GM19043 (cell line): ENCODE results near the gene MTAP.
A peak's percentile ranks its signal among the peaks of the same experiment; 100 is the strongest.

Source experiments
- ATAC-seq: cut with Tn5 transposase; IDR thresholded peaks from one replicate; pipeline ENCODE4 v1.9.1; 2021; ENCODE audit warnings: low read depth; ENCODE audit not compliant: unreplicated experiment

The MTAP gene

DNA sequence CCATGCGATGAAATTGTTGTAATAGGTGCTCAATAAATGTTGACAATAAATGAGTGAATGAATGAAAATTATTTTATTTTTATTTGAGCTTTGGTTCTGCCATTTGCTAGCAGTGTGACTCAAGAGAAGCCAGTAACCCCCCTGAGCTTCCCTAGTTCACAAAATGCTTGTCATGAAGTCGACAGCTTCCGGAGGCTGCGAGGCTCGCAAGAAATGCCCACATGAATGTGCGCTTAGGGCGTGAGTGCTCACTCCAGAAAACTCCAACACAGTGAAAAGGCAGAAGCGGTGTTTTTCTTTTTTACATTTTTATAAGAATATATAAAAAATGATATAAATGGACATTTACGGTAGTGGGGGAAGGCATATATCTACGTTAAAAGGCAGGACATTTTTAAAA, 165.3 kb downstream of the MTAP start:
- ATAC-seq: no peak

DNA sequence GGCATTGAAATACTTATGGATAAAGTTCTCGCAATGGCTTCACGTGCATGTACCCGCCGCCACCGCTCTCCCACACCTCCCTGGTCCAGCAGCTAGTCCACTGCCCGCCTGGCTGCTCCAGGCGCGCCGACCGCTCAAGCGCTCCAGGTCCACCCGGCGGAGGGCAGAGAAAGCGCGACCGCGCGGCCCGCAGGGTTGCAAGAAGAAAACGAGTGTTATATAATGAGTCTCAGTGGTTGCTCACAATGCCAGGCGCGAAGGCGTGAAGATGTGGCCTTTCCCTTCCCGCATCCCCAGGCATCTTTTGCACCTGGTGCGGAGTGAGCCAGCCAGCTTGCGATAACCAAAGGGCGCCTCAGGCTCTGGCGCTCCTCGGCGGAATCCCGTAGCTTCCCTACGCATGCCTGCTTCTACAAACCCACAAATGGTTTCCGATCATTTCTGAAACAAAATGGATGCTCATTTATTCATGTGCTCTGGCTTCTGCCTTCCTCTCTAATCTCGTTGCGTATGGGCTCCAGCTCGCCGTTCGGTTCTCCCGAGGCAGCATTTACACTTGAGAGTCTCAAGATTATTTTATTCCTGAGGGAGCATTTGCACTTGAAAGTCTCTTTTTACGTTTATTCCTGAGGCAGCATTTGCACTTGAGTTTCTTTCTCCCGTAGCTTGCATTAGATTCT, 166.0 kb downstream of the MTAP start:
- ATAC-seq: no peak

DNA sequence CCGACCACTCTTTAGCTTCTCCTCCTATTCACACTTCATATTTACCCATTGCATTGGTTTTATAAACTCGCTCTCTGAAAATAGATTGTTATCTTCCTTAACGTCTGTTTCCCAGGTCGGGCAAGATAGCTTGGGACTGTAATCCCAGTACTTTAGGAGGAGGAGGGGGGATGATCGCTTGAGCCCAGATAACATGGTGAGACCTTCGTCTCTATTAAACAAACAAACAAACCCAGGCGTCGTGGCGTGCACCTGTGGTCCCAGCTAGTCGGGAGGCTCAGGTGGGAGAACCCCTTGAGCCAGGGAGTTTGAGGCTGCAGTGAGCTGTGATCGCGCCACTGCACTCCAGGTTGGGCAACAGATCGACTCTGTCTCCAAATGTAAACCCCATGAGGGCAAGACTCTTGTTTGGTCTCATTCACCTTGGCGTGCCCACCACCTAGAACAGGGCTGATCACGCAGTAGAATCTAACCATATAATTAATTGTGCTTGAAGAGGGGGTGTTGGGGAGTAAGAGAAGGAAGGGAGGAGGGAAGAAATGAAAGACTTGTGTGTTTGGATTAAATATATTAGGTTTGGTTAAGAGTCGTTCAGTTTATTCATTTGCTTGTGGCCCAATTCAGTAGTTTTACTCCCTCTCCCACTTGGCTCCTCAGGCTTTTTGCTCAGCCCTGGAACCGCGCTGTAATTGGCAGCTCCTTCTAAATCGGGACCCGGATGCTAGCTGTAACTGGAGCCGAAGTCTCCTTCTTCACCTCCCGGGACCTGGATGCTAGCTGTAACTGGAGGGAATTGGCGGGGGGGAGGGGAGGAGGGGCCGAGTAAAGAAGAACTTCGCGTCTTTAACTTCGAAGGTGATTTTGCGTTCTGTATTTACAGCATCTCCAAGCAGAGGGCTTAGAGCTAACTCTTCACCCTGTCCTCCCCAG, 166.8 kb downstream of the MTAP start:
- ATAC-seq: no peak

GRCh38 chr9:21969951-21970799, 167.7 kb downstream of the MTAP start:
- no peak for ATAC-seq

DNA sequence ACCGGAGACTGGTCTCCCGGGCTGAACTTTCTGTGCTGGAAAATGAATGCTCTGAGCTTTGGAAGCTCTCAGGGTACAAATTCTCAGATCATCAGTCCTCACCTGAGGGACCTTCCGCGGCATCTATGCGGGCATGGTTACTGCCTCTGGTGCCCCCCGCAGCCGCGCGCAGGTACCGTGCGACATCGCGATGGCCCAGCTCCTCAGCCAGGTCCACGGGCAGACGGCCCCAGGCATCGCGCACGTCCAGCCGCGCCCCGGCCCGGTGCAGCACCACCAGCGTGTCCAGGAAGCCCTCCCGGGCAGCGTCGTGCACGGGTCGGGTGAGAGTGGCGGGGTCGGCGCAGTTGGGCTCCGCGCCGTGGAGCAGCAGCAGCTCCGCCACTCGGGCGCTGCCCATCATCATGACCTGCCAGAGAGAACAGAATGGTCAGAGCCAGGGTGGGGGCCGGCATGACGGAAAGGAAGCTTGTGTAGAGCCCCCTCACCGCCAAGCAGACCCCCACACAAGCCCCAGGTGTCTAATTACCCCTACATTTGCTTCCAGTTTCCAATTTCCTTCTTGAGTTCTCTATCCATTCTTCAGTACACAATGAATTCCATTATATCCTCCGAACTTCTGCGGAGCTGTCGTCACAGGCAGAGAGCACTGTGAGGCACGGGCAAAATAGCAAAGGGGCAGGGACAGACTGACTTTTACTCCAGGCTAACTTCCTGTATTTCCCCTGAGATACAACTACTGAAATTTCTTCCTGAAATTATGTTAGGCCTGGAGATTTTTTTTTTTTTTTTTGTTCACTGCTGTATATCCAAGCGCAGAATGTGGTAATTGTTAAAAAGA, 168.6 kb downstream of the MTAP start:
- ATAC-seq: no peak

DNA sequence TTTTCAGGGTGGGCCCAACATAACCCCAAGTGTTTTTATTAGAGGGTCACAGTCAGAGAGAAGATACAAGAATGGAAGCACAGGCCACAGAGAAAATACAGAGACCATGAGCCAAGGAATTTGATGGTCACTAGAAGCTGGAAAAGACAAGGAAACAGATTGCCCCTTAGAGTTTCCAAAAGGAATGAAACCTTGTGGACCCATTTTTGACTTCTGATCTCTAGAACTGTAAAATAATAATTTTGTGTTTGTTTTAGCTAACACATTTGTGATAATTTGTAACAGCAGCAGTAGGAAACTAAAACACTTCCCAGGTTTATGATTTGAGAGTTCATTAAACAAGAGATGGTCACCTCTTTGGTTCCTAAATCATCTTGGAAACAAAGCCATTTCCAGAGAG, 169.9 kb downstream of the MTAP start:
- no peak for ATAC-seq

GRCh38 chr9:21974343-21974721, 171.9 kb downstream of the MTAP start:
- ATAC-seq: no peak

- ATAC-seq: peak; percentile 40
Observed at GRCh38 chr9:21974722-21975409, 172.4 kb downstream of the MTAP start.

GRCh38 chr9:21976334-21976875, 174.0 kb downstream of the MTAP start:
- no peak for ATAC-seq

- no peak for ATAC-seq
Observed at GRCh38 chr9:21982391-21982790, 180.0 kb downstream of the MTAP start.

DNA sequence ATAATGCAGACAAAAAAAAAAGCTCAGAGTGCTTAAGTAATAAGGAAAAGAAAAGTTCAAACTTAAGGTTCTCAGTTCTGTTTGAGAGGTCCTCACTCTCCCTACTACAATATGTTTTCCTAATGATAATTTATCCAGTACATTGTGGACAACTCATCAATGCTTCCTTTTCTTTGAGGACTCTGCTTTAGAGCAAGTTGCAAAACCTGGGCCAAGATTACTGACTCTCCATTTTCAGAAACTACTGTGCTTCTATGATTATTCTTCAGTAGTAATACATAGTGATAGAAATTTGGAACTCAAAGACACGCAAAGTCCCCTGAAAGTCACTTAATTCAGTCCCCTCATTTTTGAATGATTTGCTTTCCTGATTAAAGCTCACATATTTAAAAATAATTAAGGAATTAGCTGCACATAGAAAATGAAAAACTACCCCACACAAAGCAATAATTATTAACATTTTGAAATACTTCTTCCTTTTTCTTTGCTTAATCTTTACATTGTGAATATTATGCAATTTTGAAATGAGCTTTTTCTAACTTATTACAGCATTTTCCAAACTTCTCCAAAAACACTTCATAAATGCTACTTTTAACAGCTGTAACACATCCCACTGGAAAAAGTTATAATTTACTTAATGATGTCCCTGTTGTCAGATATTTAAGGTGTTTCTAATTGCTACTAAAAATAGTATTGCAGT, 180.6 kb downstream of the MTAP start:
- ATAC-seq: no peak

DNA sequence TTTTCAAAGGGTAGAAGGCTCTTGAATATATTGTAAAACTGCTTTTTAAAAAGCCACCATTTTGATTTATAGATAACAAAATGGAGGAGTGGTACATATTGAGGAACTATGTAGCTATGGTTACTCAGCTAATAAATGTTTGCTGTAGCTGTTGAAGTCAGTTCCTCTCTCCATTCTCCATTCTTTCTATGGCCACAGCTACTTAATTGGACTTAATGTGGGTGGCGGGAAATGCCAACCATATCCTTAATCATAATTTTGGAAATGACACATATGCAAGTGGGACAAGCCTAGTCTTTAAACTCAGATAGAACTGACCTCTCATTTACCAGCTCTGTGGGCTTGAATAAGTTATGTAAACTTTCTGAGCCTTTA, 181.1 kb downstream of the MTAP start:
- no peak for ATAC-seq

- no peak for ATAC-seq
Observed at GRCh38 chr9:21984101-21984500, 181.7 kb downstream of the MTAP start.

- ATAC-seq: peak; percentile 77
Observed at GRCh38 chr9:21985964-21986667, 183.7 kb downstream of the MTAP start.
